K562 (cell line): ENCODE data around the gene TRIP12. TPM values are rescaled to one million over a fixed set of nuclear protein-coding genes. Genes with fewer than 3 reads are reported as not detected.
A peak's percentile ranks its signal among the peaks of the same experiment; 100 is the strongest.

ENCODE experiments used
- CEBPZ ChIP-seq: fragments of 150-350 bp; IDR thresholded peaks from 2 replicates; pipeline ENCODE4 v1.6.1; 2014; ENCODE audit warnings: low read depth, mild to moderate bottlenecking, low read length, borderline replicate concordance
- CREB3L1 ChIP-seq: fragments of 450-650 bp; IDR thresholded peaks from 2 replicates; pipeline ENCODE4 v1.6.1; 2014; ENCODE audit warnings: low read depth, mild to moderate bottlenecking, moderate library complexity, borderline replicate concordance
- CSDE1 ChIP-seq, 2 experiments: fragments of 450-650 bp; IDR thresholded peaks; 2 replicates each; pipeline ENCODE4 v1.6.1; 2016; ENCODE audit warnings: mild to moderate bottlenecking in 1 of 2
- EHMT2 ChIP-seq: fragments of 450-650 bp; IDR thresholded peaks from 2 replicates; pipeline ENCODE4 v1.6.1; 2018; ENCODE audit warnings: antibody characterized with exemption
- HMGN3 ChIP-seq: IDR thresholded peaks from 2 replicates; pipeline ENCODE4 v1.6.1; 2011; ENCODE audit warnings: borderline replicate concordance, low read depth, mild to moderate bottlenecking, mixed read lengths, low read length; ENCODE audit not compliant: insufficient read length; ENCODE audit errors: extremely low read depth
- KLF16 ChIP-seq: IDR thresholded peaks from 2 replicates; pipeline ENCODE4 v1.6.1; 2016; ENCODE audit warnings: antibody characterized with exemption
- MLX ChIP-seq, 2 experiments: fragments of 450-650 bp in 1 of 2; sonication (generic) in 1 of 2; formaldehyde crosslinking; conservative IDR thresholded peaks; 2 replicates each; pipeline versions ENCODE4 v1.4.0 to v1.8.1; 2020 to 2022; ENCODE audit warnings: mild to moderate bottlenecking in 1 of 2, missing genetic modification reagents in 1 of 2
- NKRF ChIP-seq: fragments of 450-650 bp; IDR thresholded peaks from 2 replicates; pipeline ENCODE4 v1.6.1; 2016; ENCODE audit warnings: borderline replicate concordance
- POLR2A ChIP-seq: fragments of 450-650 bp; conservative IDR thresholded peaks from 2 replicates; pipeline ENCODE4 v1.6.1; 2016
- THAP12 ChIP-seq: fragments of 250-450 bp; sonication (Bioruptor Pico); IDR thresholded peaks from 2 replicates; pipeline ENCODE4 v1.9.0; 2021; ENCODE audit warnings: mild to moderate bottlenecking, inconsistent platforms
- ZBTB43 ChIP-seq: sonication (generic); formaldehyde crosslinking; IDR thresholded peaks from 2 replicates; pipeline ENCODE4 v1.8.0; 2023; ENCODE audit warnings: mild to moderate bottlenecking, missing genetic modification reagents
- ZNF197 ChIP-seq: fragments of 200-800 bp; sonication (Bioruptor generic); IDR thresholded peaks from 2 replicates; pipeline ENCODE4 v1.6.1; 2016; ENCODE audit warnings: low read depth, missing genetic modification characterization, missing compliant biosample characterization
- ZNF551 ChIP-seq: fragments of 250-450 bp; sonication (Bioruptor Pico); IDR thresholded peaks from 2 replicates; pipeline ENCODE4 v1.5.0; 2021; ENCODE audit warnings: mild to moderate bottlenecking, moderate library complexity
- polyA plus RNA-seq, 8 experiments: library from polyadenylated mRNA; depleted of rRNA in 4 of 8; stranded (reverse) in 5 of 8; unstranded in 3 of 8; fragments of >200 nt; fragmentation: Nextera tagmentation in 2 of 8; fragmentation: Illumina TruSeq in 1 of 8; extraction: Ambion mirVana in 2 of 8; extraction: Trizol in 1 of 8; gene quantifications; 2 replicates each; pipeline versions ENCODE4 v1.2.1 to v1.2.3, GENCODE V29; 2011 to 2014; ENCODE audit warnings: inconsistent platforms in 1 of 8, missing spikeins in 1 of 8
- total RNA-seq, 7 experiments: library from RNA; depleted of rRNA in 6 of 7; stranded (reverse); fragments of >200 nt in 6 of 7; fragmentation: Illumina TruSeq in 2 of 7; extraction: Trizol in 2 of 7; gene quantifications; 2 replicates each; pipeline versions ENCODE4 v1.2.1 to v1.2.3, GENCODE V29; 2011 to 2021; ENCODE audit warnings: low replicate concordance in 1 of 7
- TF ChIP-seq, protein P1 (sequence below): sonication (generic); formaldehyde crosslinking; IDR thresholded peaks from 2 replicates; pipeline ENCODE4 v1.8.1; 2023; ENCODE audit warnings: mild to moderate bottlenecking, missing genetic modification reagents, moderate library complexity

TRIP12 gene
- total and polyA plus RNA-seq, 9 of the 15 experiments (the other 6 are each of a cell fraction or from before 2014, with no cell fraction given) = 15.2 to 131 (median 80.1) TPM

DNA sequence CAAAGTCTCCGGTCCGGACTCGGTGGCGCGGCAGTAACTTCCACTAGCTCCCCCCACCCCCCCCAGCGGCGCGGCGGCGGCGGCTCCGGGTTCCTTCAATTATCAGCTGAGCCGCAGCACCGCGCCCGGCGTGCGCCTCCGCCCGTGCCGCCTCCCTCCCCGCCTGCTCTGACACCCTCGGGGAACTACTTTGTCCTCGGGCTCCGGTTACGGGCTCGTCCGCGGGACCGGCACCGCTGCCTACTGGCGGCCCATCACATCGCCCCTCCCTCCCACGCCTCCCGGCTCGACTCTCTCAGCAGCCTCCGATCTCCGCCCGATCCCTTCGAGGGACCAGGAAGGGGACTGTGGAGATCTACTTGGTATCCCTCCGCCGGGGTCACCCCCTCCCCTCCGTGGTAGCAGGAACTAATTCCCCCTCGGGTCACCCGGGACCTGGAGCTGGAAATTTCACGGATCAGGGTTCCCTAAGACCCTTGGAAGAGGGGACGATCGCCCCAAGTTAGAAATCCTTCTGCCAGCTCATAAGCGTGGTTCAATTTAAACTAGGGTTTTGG lies at the start of gene TRIP12 (continued):
- TF ChIP-seq ZNF551 (CRISPR knock-in tag) (no peak), NKRF (peak; percentile 9; the same call in 1 of the 2 replicates), CEBPZ (no peak), HMGN3 (no peak), THAP12 (CRISPR knock-in tag) (no peak), EHMT2 (no peak), POLR2A (no peak), CREB3L1 (peak; percentile 15; the same call in 1 of the 2 replicates), KLF16 (no peak), CSDE1 (IDR thresholded peaks at IDR 0.05) (no peak), ZBTB43 (CRISPR knock-in tag) (no peak), ZNF197 (no peak), MLX (CRISPR knock-in tag; conservative IDR thresholded peaks at IDR 0.05) (no peak)
- TF ChIP-seq, protein P1, sequence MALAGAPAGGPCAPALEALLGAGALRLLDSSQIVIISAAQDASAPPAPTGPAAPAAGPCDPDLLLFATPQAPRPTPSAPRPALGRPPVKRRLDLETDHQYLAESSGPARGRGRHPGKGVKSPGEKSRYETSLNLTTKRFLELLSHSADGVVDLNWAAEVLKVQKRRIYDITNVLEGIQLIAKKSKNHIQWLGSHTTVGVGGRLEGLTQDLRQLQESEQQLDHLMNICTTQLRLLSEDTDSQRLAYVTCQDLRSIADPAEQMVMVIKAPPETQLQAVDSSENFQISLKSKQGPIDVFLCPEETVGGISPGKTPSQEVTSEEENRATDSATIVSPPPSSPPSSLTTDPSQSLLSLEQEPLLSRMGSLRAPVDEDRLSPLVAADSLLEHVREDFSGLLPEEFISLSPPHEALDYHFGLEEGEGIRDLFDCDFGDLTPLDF (CRISPR knock-in tag) = no peak
